PC-3 (cell line): Measurements from ENCODE around the gene TMEM201. TPM values are rescaled to one million over a fixed set of nuclear protein-coding genes. Genes with fewer than 3 reads are reported as not detected.

Experiments
- ATAC-seq: fragments of 200-7000 bp; cut with Tn5 transposase; 2 replicates; pipeline ENCODE4 v1.9.1; 2020; ENCODE audit warnings: mild to moderate bottlenecking, moderate library complexity
- BruUV-seq: library from RNA; stranded (reverse); fragments of 400-500 nt; replicated peaks from 2 replicates; lab custom pipeline; 2021; lab: Mats Ljungman, UMichigan
- CTCF ChIA-PET: fragments of 300-600 bp; sonication (Branson Sonifier 250); formaldehyde crosslinking; loops from one replicate; lab custom pipeline; 2022; ENCODE audit warnings: antibody characterized with exemption; lab: Charles Lee
- POLR2A ChIA-PET: fragments of 300-600 bp; sonication (Branson Sonifier 250); formaldehyde crosslinking; loops from one replicate; lab custom pipeline; 2022; ENCODE audit warnings: antibody characterized with exemption; ENCODE audit not compliant: unreplicated experiment; lab: Charles Lee
- DNase-seq: peaks from one replicate; pipeline ENCODE4 v3.0.0-alpha.2; 2015
- H2AFZ ChIP-seq: fragments of 300-600 bp; sonication (generic); 2 replicates; pipeline ENCODE4 v1.6.0; 2016; ENCODE audit warnings: antibody characterized with exemption, low read length
- H3F3A ChIP-seq: fragments of 300-600 bp; sonication (generic); one replicate; pipeline ENCODE4 v1.6.0; 2017; ENCODE audit warnings: antibody characterized with exemption, low read length, control low read depth, mild to moderate bottlenecking; ENCODE audit not compliant: unreplicated experiment
- H3K27ac ChIP-seq: fragments of 300-600 bp; sonication (generic); 2 replicates; pipeline ENCODE4 v1.5.1; 2016; ENCODE audit warnings: mild to moderate bottlenecking, low read length
- H3K27me3 ChIP-seq: fragments of 300-600 bp; sonication (generic); 2 replicates; pipeline ENCODE4 v1.6.1; 2016; ENCODE audit warnings: low read length, mixed read lengths
- H3K36me3 ChIP-seq: fragments of 300-600 bp; sonication (generic); 2 replicates; pipeline ENCODE4 v1.6.1; 2016; ENCODE audit warnings: low read depth, mixed run types, low read length, mixed read lengths
- H3K4me1 ChIP-seq: fragments of 300-600 bp; sonication (generic); 2 replicates; pipeline ENCODE4 v1.5.1; 2016; ENCODE audit warnings: low read length; ENCODE audit not compliant: insufficient read depth
- H3K4me2 ChIP-seq: fragments of 300-600 bp; sonication (generic); 2 replicates; pipeline ENCODE4 v1.6.0; 2016; ENCODE audit warnings: low read length
- H3K4me3 ChIP-seq: fragments of 300-600 bp; sonication (generic); 2 replicates; pipeline ENCODE4 v1.5.1; 2016; ENCODE audit warnings: mild to moderate bottlenecking, low read length, mixed read lengths
- H3K79me2 ChIP-seq: fragments of 300-600 bp; sonication (generic); 2 replicates; pipeline ENCODE4 v1.6.1; 2017; ENCODE audit warnings: low read length, mixed read lengths
- H3K9ac ChIP-seq: fragments of 300-600 bp; sonication (generic); 2 replicates; pipeline ENCODE4 v1.6.0; 2016; ENCODE audit warnings: mild to moderate bottlenecking, low read length
- H3K9me2 ChIP-seq: fragments of 300-600 bp; sonication (generic); replicated peaks from 2 replicates; pipeline ENCODE4 v1.6.1; 2016; ENCODE audit warnings: mixed run types, low read length, mixed read lengths
- H3K9me3 ChIP-seq: fragments of 300-600 bp; sonication (generic); 2 replicates; pipeline ENCODE4 v1.6.1; 2016; ENCODE audit warnings: low read length, mixed read lengths
- H4K20me1 ChIP-seq: fragments of 300-600 bp; sonication (generic); 2 replicates; pipeline ENCODE4 v1.6.1; 2016; ENCODE audit warnings: low read length, mixed read lengths
- CTCF ChIP-seq: fragments of 300-600 bp; sonication (generic); conservative IDR thresholded peaks from 2 replicates; pipeline ENCODE4 v1.5.1; 2017; ENCODE audit warnings: antibody characterized with exemption, low read depth, mild to moderate bottlenecking, low read length
- EZH2 ChIP-seq: fragments of 300-600 bp; sonication (generic); IDR thresholded peaks from one replicate; pipeline ENCODE4 v1.6.1; 2017; ENCODE audit warnings: antibody characterized with exemption, mild to moderate bottlenecking, low read length; ENCODE audit not compliant: unreplicated experiment
- EZH2phosphoT487 ChIP-seq: fragments of 300-600 bp; sonication (generic); IDR thresholded peaks from 2 replicates; pipeline ENCODE4 v1.6.1; 2018; ENCODE audit warnings: mild to moderate bottlenecking, antibody characterized with exemption, low read length, borderline replicate concordance
- intact Hi-C: fragments of 100-400 bp; cut with micrococcal nuclease; formaldehyde crosslinking; loops from 2 replicates; pipeline ENCODE4 v1.9.0; 2023
- total RNA-seq: library from RNA; depleted of rRNA; stranded (reverse); fragments of >200 nt; gene quantifications from 2 replicates; pipeline ENCODE4 v1.2.3, GENCODE V29; 2014

The TMEM201 gene
- total RNA-seq, 1 experiment from 2014 or later, result 13.8 TPM

- POLR2A ChIA-PET, result interaction anchor here (0.6 kb wide), 1 partner anchor 403 kb away, joined by 3 read pairs; the partner anchor contains the start of genes LZIC and NMNAT1
- CTCF ChIA-PET, result interaction anchor here (0.6 kb wide), 2 partner anchors 47 to 374 kb away, joined by 3 read pairs; no protein-coding TSS in a partner anchor
Measured at GRCh38 chr1:9539829-9540550, 48.7 kb upstream of the TMEM201 start.

GRCh38 chr1:9542430-9542829 is 46.3 kb upstream of the TMEM201 start:
- Histone ChIP-seq H3K9me3 (no peaks in the 10 kb centered on the region), H3F3A (no peaks in the 10 kb centered on the region), H3K4me2 (peak overlapping the region; percentile 93), H3K36me3 (no peaks in the 10 kb centered on the region), H3K27ac (no peak overlapping the region), H3K9ac (no peak overlapping the region), H3K4me1 (peaks cover 24% of the 10 kb centered on the region), H3K9me2 (no peaks in the 10 kb centered on the region), H4K20me1 (peaks cover 10% of the 10 kb centered on the region; the same call in 1 of the 2 replicates), H3K4me3 (no peak overlapping the region), H3K79me2 (peaks cover 71% of the 10 kb centered on the region), H2AFZ (no peak overlapping the region), H3K27me3 (no peaks in the 10 kb centered on the region)
- TF ChIP-seq EZH2phosphoT487, result no peak
- no peak for TF ChIP-seq CTCF
- no peak for TF ChIP-seq EZH2
- DNase-seq (peak; percentile 34), ATAC-seq (no peak)
- intact Hi-C loops, result no loop called here
- ChIA-PET CTCF (no interaction called here), POLR2A (no interaction called here)
- BruUV-seq, result no TSS peak

More at GRCh38 chr1:9539829-9540550, 48.7 kb upstream of the TMEM201 start:
- no TSS peak for BruUV-seq
- peaks cover 52% of the 10 kb centered on the region for H3K79me2 ChIP-seq
- intact Hi-C loops, result loop anchor here (2.0 to 5.0 kb wide), 2 partner anchors 15 to 32 kb away; no protein-coding TSS in a partner anchor
- H3K27me3 ChIP-seq, result no peaks in the 10 kb centered on the region
- TF ChIP-seq EZH2 (no peak), CTCF (no peak)
- H3F3A ChIP-seq, result no peaks in the 10 kb centered on the region
- H3K4me1 ChIP-seq, result peaks cover 24% of the 10 kb centered on the region
- H3K4me3 ChIP-seq, result peak overlapping the region; percentile 85
- H3K9ac ChIP-seq, result peak overlapping the region; percentile 67
- no peaks in the 10 kb centered on the region for H3K9me3 ChIP-seq
- no peaks in the 10 kb centered on the region for H3K36me3 ChIP-seq
- DNase-seq (peak; percentile 47), ATAC-seq (peak; percentile 51)
- no peak overlapping the region for H3K27ac ChIP-seq
- peak overlapping the region; percentile 93 for H3K4me2 ChIP-seq
- peak overlapping the region; percentile 63 for H2AFZ ChIP-seq
- peaks cover 7% of the 10 kb centered on the region; the same call in 1 of the 2 replicates for H4K20me1 ChIP-seq
- H3K9me2 ChIP-seq, result no peaks in the 10 kb centered on the region

- H3K9ac ChIP-seq, result no peak overlapping the region
- no peak overlapping the region for H2AFZ ChIP-seq
- intact Hi-C loops, result no loop called here
- ChIA-PET POLR2A (no interaction called here), CTCF (no interaction called here)
- H3K9me3 ChIP-seq, result no peaks in the 10 kb centered on the region
- TF ChIP-seq EZH2phosphoT487, result no peak
- TF ChIP-seq CTCF, result no peak
- TF ChIP-seq EZH2, result no peak
- H3K4me2 ChIP-seq, result no peak overlapping the region
- no TSS peak for BruUV-seq
- no peaks in the 10 kb centered on the region for H3K9me2 ChIP-seq
- no peak overlapping the region for H3K4me3 ChIP-seq
- peaks cover 14% of the 10 kb centered on the region; the same call in 1 of the 2 replicates for H4K20me1 ChIP-seq
- no peaks in the 10 kb centered on the region for H3K36me3 ChIP-seq
- H3K27me3 ChIP-seq, result no peaks in the 10 kb centered on the region
- DNase-seq (no peak), ATAC-seq (no peak)
- no peaks in the 10 kb centered on the region for H3F3A ChIP-seq
- H3K79me2 ChIP-seq, result peaks cover 90% of the 10 kb centered on the region
- H3K4me1 ChIP-seq, result peaks cover 10% of the 10 kb centered on the region
- H3K27ac ChIP-seq, result no peak overlapping the region
Measured at GRCh38 chr1:9544926-9545325, 43.8 kb upstream of the TMEM201 start.
